ENCODE data around the gene RMDN2. TPM values are rescaled to one million over a fixed set of nuclear protein-coding genes. Genes with fewer than 3 reads are reported as not detected.

RMDN2 gene
- polyA plus RNA-seq, 1 donor (not counting 4 experiments of a cell fraction or from before 2014, with no cell fraction given), result 9.3 TPM

DNA sequence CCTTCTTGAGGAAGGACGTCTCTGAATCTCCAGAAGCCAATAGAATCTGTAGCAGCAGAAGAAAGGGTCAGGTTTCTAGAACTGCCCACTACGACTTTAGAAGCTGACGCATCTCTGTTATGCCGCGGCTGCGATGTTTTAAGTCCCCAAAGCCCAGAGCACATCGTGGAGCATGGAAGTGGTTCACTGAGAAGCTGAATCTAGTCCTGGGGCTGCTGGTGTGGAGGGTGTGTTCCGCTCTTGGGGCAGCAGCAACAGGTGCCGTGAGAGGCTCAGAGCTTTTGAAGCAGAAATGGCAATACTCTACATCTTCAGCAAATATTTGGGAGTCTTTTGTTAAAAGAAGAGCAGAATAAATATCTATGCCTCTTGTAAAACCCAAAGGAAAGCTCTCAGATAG lies 48.9 kb upstream of the RMDN2 start:
- H3K79me2 ChIP-seq (ENCODE audit: control insufficient read depth, insufficient read depth, low read length), result no peaks in the 10 kb centered on the region
- no peak overlapping the region for H2AFZ ChIP-seq (ENCODE audit: control insufficient read depth, low read length)
- DNase-seq (ENCODE audit: low read depth, low spot score), result no peak
- H3K9me3 ChIP-seq (ENCODE audit: control insufficient read depth, low read depth, low read length), result no peaks in the 10 kb centered on the region
- H3K4me2 ChIP-seq (ENCODE audit: control insufficient read depth, extremely low read depth, insufficient read depth, low read depth, low read length), result no peak overlapping the region
- no peaks in the 10 kb centered on the region for H3K36me3 ChIP-seq (ENCODE audit: control insufficient read depth in 2 of 2, extremely low read depth in 1 of 2, insufficient read depth in 2 of 2, low read length in 2 of 2)
- no peak for TF ChIP-seq EZH2 (IDR thresholded peaks at IDR 0.05; ENCODE audit: low read length)
- TF ChIP-seq, protein P1, sequence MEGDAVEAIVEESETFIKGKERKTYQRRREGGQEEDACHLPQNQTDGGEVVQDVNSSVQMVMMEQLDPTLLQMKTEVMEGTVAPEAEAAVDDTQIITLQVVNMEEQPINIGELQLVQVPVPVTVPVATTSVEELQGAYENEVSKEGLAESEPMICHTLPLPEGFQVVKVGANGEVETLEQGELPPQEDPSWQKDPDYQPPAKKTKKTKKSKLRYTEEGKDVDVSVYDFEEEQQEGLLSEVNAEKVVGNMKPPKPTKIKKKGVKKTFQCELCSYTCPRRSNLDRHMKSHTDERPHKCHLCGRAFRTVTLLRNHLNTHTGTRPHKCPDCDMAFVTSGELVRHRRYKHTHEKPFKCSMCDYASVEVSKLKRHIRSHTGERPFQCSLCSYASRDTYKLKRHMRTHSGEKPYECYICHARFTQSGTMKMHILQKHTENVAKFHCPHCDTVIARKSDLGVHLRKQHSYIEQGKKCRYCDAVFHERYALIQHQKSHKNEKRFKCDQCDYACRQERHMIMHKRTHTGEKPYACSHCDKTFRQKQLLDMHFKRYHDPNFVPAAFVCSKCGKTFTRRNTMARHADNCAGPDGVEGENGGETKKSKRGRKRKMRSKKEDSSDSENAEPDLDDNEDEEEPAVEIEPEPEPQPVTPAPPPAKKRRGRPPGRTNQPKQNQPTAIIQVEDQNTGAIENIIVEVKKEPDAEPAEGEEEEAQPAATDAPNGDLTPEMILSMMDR (optimal IDR thresholded peaks at IDR 0.05 in 1 of 3, IDR thresholded peaks at IDR 0.05 in 1 of 3, conservative IDR thresholded peaks at IDR 0.05 in 1 of 3; ENCODE audit: extremely low read depth in 1 of 3, insufficient read depth in 2 of 3, low read length in 3 of 3), result no peak
- H3K27me3 ChIP-seq (ENCODE audit: control insufficient read depth, extremely low read depth, insufficient read depth, low read length), result peaks cover 3% of the 10 kb centered on the region
- H3K9ac ChIP-seq (ENCODE audit: control insufficient read depth, extremely low read depth, insufficient read depth, low read length), result no peak overlapping the region
- H3K9me1 ChIP-seq (ENCODE audit: control insufficient read depth, extremely low read depth, insufficient read depth, low read length), result no peaks in the 10 kb centered on the region
- H3K27ac ChIP-seq (ENCODE audit: control insufficient read depth, insufficient read depth, low read length), result no peak overlapping the region
- dilution Hi-C loops (cut with MboI; ENCODE audit: extremely low pct_ligation_motif_present, low sequenced_read_pairs), result no loop called here
- no peak overlapping the region for H3K4me3 ChIP-seq (ENCODE audit: control insufficient read depth in 2 of 3, extremely low read depth in 1 of 3, insufficient read depth in 2 of 3, low read depth in 1 of 3, low read length in 3 of 3)
- H3K4me1 ChIP-seq (ENCODE audit: control insufficient read depth, extremely low read depth, insufficient read depth, low read length), result peaks cover 13% of the 10 kb centered on the region
- H4K20me1 ChIP-seq (ENCODE audit: control insufficient read depth, extremely low read depth, insufficient read depth, low read length), result no peaks in the 10 kb centered on the region
- no peak for FAIRE-seq

GRCh38 chr2:37877457-37878315 lies 47.4 kb upstream of the RMDN2 start:
- Histone ChIP-seq H3K9me3 (ENCODE audit: control insufficient read depth, low read depth, low read length) (no peaks in the 10 kb centered on the region), H3K4me3 (ENCODE audit: control insufficient read depth in 2 of 3, extremely low read depth in 1 of 3, insufficient read depth in 2 of 3, low read depth in 1 of 3, low read length in 3 of 3) (no peak overlapping the region), H2AFZ (ENCODE audit: control insufficient read depth, low read length) (no peak overlapping the region), H3K9me1 (ENCODE audit: control insufficient read depth, extremely low read depth, insufficient read depth, low read length) (no peaks in the 10 kb centered on the region), H3K79me2 (ENCODE audit: control insufficient read depth, insufficient read depth, low read length) (no peaks in the 10 kb centered on the region), H3K27me3 (ENCODE audit: control insufficient read depth, extremely low read depth, insufficient read depth, low read length) (peaks cover 3% of the 10 kb centered on the region), H3K36me3 (ENCODE audit: control insufficient read depth in 2 of 2, extremely low read depth in 1 of 2, insufficient read depth in 2 of 2, low read length in 2 of 2) (no peaks in the 10 kb centered on the region), H3K27ac (ENCODE audit: control insufficient read depth, insufficient read depth, low read length) (no peak overlapping the region), H3K9ac (ENCODE audit: control insufficient read depth, extremely low read depth, insufficient read depth, low read length) (no peak overlapping the region), H3K4me2 (ENCODE audit: control insufficient read depth, extremely low read depth, insufficient read depth, low read depth, low read length) (no peak overlapping the region), H4K20me1 (ENCODE audit: control insufficient read depth, extremely low read depth, insufficient read depth, low read length) (no peaks in the 10 kb centered on the region), H3K4me1 (ENCODE audit: control insufficient read depth, extremely low read depth, insufficient read depth, low read length) (no peaks in the 10 kb centered on the region)
- TF ChIP-seq EZH2 (IDR thresholded peaks at IDR 0.05; ENCODE audit: low read length), result no peak
- TF ChIP-seq, protein P1 (optimal IDR thresholded peaks at IDR 0.05 in 1 of 3, IDR thresholded peaks at IDR 0.05 in 1 of 3, conservative IDR thresholded peaks at IDR 0.05 in 1 of 3; ENCODE audit: extremely low read depth in 1 of 3, insufficient read depth in 2 of 3, low read length in 3 of 3), result peak; percentile 42 to 54 (median 52)
- dilution Hi-C loops (cut with MboI; ENCODE audit: extremely low pct_ligation_motif_present, low sequenced_read_pairs), result no loop called here
- no peak for DNase-seq (ENCODE audit: low read depth, low spot score)
- FAIRE-seq, result no peak

All from keratinocyte (primary cell).